Fibroblast of skin of left biceps (primary cell): Measurements from ENCODE around the gene IGF2BP2.
"Not testable (repeated sequence)": the region's sequence is repeated elsewhere in the genome, so short reads cannot be mapped to it uniquely, and the experiment has no call there.

Experiments used
- DNase-seq, 2 experiments: peaks; one replicate each; pipeline ENCODE4 v3.0.0-alpha.2; 2013; ENCODE audit warnings: low read depth in 2 of 2

The IGF2BP2 gene

DNA sequence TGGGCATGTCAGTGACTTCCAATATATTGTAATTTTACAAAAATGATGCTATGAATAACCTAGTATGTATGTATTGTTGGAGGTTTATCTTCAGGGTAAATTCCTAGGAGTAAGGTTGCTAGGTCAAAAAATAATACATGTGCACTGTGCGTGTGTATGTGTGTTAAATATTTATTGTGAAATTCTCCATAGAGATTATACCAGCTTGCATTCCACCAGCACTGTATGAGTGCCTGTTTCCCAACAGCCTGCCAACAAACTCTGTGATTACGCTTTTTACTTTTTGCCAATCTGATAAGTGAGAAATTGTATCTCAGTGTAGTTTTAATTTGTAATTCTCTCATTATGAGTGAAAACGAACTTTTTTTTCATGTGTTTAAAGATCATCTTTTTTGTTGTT, 12.6 kb upstream of the IGF2BP2 start:
- no peak for DNase-seq

DNA sequence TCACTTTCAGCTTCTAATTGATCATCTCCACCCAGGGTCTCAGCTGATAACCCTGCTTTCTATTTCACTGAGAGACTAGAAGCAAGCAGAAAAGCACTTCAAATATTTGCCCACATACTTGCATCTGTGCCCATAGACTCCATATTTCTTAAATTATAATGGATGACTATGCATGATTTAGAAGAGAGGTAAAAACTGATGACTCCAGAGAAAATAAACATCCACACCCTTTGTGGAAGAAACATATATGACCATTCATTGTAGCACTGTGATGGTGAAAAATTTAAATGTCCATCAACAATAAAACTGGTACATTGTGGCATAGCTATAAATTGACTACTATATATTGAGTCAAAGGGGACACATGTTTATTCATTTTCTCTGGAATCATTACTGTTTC, 7.1 kb upstream of the IGF2BP2 start:
- no peak for DNase-seq

DNA sequence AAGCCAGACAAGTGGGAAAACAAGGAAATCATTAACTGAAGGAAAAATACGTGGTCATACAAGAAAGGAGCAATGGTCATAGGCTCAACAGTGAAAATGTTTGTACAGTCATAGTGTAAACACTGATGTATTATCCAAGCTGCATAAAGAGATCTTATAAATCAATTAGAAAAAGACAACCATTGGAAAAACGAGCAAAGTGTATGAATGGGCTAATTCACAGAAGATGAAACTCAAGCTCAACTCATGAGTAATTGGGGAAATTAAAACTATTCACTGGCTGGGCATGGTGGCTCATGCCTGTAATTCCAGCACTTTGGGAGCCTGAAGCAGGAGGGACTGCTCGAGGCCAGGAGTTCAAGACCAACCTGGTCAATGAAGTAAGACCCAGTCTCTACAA, 6.4 kb upstream of the IGF2BP2 start:
- DNase-seq, result no peak

DNA sequence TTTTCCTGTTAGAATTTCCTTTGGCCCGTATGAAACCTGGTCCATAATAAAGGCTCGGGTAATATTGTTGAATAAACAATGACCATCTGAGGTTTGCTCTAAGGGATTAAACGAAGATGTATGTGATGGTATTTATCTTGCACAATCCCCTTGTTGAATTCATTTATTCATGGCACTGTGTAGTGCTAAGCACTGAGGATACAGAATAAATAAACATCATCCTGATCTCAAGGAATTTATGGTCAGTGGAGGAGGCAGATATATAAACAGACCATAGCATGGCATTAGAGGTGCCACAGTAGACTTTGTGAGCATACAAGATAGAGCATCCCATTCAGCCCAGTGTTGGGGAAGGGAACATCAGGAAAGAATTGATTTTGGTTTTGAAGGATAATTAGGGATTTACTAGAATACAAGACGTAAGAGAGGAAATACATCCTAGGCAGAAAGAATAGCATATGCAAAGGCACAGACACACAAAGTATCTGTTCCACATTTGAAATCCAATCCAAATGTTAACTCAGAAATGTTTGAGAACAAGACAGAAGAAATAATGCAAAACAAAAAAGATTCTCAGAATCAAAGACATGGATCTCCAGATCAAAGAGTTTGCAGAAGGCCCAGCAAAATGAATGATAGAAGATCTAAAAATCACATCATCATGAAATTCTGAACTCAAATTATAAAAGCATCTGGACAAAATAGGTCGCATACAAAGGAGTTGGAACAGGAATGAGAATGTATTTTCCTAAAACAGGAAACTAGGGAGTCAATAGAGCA, 5.4 kb upstream of the IGF2BP2 start:
- no peak for DNase-seq

DNA sequence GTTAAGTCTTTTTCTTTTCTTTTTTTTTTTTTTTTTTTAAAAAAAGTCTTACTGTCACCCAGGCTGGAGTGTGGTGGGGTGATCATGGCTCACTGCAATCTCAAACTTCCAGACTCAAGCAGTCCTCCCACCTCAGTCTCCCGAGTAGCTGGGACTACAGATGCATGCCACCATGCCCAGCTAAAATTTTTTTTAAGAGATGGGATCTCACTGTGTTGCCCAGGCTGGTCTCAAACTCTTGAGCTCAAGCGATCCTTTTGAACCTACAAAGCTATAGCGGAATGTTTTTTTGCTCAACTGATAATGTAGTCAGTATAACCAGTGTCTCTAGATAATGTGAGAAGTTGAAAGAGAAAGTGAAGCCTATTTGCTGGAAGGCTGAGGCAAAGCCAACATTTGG, 3.9 kb upstream of the IGF2BP2 start:
- DNase-seq, result no peak

DNA sequence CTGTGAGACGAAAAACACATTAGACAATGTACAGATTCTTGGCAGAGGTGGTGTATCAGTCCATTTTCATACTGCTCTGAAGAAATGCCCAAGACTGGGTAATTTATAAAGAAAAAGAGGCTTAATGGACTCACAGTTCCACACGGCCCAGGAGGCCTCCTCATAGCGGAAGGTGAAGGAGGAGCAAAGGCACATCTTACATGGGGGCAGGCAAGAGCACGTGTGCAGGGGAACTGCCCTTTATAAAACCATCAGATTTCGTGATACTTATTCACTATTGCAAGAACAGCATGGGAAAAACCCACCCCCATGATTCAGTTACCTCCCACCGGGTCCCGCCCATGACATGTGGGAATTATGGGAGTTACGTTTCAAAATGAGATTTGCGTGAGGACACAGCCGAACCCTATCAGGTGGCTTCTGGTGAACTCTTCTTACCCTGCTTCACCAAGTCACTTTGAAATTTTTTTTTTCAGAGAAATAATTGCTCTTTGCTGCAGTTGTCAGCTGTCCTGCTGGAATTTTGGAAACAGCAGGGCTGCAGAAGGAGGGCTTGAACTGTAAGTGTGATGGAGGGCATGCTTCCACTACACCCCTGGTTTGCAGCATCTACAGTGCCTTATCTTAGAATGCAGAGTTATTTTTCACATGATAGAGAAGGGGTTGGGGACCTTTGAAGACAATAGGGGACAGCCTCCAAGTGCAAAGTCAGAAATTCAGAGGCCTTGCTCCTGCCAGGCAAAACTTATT, 2.9 kb upstream of the IGF2BP2 start:
- DNase-seq, result no peak

DNA sequence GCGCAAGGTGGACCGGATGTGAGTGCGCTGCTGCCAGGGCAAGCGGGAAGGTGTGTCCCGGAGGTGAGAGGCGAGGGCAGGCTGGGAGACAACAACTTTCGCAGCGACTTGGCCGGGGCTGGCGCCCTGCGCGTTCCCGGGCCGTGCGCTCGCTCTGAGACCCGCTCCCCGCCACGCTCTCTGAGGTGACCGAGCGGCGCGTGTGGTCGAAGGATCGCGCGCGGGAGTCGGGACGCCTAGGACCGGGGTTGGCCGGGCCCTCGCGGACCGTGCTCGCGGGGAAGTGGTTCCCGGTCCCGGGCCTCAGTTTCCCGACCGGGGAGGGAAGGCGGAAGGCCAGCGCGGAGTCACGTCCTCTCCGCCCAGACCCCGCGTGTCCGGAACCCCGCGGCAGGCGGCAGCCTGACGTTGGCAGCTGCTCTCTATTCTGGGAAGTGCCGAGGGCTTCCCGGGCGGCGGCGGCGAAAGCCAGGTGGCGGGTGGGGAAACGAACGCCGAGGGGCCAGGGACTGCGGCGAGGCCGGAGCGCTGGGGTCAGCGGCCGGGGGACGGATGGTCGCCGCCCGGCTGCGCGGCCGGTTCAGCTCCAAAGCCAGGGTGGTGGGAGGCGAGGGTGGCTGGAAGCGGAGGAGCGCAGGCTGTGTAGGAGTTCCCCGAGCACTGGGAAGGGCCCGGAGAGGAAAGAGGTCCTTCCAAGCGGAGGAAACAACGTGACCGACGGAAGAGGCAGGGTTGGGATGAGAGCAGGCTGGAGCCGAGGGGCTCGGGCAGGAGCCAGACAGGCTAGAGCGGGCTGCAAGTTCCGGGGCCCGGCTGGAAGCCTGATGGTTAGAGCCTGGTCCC, 1.0 kb upstream of the IGF2BP2 start:
- DNase-seq, result no peak

DNA sequence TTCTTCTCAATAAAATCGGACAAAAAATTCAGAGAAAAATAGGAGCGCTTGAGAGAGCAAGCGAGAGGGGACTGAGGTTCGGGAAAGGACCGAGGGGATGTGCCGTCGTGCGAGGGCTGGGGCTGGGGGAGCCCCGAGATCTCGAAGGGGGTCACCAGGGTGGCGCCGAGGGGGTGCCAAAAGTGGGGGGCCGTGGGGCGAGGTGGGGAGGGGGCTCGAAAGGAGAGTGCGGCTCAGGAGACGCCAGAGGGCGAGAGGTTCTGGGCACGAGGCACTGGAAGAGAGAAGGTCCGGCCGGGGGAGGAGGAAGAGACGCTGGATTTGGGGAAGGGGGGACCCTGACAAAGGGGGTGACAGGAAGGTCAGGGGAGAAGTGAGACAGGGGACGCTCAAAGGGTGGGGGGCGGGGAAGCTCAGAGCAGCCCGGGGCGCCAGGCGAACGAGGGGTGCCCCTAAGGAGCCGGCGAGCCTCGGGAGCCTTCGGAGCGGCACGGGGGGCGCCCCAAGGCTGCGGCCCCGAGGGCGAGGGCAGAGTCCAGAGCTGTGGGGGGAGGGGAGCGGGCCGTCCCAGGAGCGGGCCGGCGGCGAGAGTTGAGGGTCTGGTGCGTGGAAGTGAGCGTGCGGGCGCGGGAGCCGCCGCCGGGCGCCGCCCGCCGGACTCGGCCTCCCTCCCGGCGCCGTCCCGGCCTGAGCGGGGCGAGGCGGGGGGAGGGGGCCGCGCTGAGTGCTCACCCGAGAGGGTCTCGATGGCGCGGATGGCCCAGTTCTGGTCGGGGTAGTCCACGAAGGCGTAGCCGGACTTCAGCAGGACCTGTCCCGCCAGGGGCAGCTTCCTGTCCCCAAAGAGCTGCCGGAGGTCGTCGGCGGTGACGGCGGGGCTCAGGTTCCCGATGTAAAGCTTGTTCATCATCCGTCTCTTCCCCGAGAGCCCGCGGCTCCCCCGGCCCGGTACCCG, 514 bp downstream of the IGF2BP2 start:
- no peak for DNase-seq

DNA sequence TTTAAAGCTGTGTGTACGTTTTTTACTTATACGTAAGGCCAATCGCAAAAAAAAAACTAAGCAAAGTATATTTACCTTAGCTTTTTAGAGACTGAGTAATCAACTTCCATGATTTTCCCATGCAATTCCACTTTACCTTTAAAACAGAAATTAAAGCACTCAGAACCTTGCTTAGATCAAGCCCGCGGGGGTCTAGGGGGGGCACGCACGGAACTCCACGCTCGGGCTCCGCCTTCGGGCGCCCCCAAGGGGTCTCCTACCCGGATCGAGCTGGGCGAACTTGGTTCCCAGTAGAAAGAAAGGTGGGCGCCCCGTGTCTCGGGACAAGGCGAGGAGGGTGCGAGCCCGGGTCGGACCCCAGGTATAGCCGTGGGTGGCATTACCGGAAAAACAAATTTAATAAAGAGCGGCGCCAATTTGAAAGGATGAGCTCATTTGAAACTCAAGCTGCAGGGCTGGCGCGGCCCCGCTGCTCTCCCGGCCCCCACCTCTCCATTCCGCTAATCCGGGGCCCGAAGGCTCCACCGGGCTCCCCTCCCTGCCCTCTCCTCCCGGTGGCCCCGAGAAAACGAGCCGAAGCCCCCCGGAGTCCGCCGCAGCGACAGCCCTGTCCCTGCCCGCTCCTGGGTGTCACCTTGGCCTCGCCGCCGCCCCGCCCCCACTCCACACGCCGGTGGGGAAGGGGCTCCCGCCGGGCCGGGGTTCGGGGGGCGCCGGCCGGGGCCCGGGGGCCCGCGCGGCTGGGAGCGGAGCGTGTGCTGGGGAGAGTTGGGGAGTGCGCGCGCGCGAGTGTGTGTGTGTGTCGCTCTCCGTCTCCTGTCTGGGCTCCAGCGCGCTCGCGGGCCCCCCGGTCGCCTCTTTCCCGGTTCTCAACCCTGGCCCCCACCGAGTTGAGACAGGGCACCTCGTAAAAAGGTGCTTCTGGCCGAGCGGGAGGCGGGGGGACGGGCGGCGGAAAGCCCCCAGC, 1.5 kb downstream of the IGF2BP2 start:
- DNase-seq, result no peak

DNA sequence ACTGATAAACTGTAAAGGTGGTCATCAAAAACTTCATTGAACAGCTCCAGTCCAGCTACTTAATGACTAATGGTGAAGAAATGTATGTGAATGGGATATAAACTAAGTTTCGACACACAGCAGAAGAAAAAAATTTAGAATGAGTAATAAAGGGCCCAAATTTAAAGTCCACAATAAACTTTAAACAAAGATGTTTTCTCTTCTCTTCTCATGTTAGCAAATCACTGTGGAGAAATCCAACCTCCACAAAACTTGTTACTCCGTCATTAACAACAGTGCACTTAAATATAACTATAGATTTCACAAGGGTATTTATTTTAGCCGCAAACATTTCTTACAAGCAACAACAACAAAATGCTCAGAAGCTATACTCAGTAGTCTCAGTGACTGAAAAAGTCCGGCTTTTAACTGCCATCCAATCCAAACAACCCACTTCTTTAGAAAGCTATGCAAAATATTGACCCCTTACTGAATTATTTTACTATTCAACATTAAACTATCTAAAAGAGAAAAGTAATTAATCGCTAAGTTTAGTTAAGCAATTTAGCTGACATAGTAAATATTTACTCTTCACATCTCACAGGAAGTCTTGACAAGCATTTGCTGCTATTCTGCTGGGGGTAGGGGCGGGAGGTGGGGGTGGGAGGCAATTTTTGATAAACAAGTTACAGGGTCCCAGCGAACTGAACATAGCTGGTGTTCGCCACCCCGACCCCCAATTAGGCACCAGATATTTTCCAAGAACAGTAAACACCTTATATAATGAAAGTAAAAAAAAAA, 2.4 kb downstream of the IGF2BP2 start:
- DNase-seq, result peak; percentile 45 to 54

DNA sequence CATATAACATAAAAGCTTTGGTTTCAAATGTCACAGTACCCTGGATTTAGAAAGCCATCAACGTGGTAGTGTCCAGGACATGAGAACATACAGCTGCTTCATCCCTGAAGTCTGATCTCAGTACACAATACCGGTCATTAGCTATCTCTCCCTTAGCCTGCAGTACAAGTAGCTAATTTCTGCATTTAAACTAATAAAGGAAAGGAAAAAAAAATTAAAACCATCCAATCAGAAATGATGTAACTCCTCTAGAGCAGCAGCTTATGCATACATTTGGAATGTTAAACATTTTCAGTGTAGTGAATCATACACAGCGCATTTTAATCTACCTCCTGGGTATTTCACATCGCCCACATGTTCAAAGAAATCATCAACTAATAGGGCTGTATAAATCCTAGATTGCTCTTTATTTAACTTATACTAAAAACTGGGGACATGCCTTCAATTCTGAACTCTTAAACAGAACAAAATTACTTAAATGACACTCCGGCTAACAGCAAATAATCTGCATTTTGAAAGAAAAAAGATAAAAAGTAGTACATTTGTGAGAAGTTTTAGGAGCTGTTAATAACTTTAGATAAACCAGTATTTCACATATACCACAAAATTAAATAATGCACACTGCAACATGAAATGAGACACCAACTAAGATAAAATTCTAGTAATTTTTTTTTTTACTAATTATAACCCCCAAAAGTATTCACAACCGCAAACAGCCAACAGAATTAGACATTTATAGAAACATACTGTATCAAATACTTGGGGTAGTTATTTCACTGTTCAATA, 3.7 kb downstream of the IGF2BP2 start:
- peak; percentile 81 to 84 for DNase-seq

DNA sequence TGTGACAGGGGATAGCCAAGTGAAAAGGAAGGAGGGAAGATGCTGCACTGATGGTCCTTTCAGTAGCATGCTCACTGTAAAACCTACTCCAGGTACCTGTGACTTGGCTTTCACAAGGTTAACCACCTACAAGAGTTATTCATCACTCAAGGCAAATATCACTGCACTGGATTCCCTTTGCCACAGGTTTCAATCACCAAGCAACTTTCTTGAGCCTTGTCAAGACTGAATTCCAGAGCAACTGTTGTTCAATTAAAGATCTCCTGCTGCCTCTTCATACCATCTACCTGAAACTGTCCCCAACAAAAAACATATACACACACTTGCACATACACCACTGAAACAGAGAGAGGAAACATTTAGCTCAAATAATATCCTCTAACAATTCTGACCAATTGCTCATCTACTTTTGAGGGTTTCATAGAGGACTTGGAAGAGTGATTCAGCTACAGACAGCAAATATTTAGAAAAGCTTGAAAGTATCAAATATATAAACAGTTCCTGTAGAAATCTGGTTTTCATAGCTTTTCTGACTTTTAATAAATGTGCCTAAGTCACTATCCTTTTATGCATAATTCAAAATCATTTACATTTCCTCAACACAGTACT, 6.5 kb downstream of the IGF2BP2 start:
- no peak for DNase-seq

DNA sequence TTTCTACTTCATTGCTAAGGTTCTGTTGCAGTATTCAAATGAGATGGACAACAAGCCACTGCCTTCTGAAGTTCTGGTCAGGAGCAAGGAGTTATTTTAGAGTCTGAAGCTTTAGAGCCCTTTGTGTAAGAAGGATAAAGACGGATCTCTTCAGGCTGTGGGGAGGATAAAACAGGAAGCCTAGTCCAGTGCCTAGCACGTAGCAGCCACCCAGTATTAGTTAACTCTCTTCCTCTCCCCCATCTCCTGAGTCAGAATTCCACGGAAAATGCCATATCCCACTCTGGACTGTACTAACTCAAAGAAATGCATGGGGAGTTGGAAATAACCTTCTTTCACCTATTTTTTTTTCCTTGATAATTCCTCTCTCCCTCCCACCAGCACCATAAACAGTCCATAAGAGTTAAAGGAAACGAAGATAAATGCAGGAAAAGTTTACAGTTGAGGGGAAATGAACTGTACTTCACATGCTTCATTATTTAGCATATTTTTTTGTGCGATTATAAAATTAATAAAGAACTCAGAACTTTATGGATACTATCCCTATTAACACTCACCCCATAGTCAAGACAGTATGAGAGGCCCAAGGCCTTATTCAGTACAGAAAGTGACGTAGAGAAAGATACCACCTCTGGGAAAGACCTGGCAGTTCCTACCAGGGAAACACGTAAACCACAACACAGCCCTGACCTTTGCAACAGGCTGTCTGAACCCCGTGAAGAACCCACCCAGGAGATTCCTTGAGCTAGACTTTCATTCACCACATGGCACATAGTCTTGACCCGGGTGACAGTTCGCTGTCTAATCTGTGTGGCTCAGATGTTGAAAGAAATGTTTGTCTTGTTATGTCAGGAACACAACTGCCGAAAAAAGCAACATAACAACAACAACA, 9.2 kb downstream of the IGF2BP2 start:
- DNase-seq, result no peak

DNA sequence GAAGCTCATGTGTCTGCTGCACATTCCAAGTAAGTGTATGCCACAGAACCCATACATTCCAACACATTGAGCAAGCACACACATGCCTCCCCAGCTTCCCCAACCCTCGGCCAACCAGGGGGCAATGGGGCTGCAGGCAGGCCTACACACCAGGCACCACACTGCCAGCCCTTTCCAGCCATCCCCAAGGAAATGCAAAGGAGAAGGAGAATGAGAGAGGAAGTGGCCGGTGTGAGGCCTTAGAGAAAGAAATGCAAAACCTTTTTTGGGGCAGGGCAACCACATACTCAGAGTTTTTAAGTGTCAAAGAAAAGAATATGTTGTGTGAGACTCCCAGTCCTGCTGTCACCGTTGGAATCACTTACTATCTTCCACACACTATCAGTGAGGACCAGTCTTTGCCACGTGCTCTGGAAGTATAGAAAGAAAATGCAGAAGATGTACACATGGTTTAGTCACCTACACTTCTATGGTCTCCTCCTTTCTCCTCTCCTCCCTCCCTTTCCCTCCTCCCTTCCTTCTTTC, 11.1 kb downstream of the IGF2BP2 start:
- DNase-seq, result peak in 1 of 2 experiments; percentile 53

DNA sequence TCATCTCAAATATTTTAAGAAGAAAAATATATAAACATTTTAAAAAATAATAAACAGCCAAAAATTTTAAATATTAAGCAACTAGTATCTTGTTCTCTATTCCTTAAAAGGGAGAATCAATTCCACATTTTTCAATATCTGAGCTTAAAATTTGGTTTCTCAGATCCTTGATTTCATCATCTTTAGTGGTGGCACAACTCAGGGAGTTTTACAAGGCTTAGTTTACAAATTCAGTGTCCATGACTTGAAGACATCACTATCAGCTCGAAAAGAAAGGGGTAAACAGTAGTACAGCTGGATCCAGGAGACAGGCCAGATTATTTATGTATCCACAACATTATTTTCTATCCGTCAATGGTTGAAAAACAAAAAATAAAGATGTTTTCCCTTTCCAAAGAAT, 11.6 kb downstream of the IGF2BP2 start:
- DNase-seq, result no peak

DNA sequence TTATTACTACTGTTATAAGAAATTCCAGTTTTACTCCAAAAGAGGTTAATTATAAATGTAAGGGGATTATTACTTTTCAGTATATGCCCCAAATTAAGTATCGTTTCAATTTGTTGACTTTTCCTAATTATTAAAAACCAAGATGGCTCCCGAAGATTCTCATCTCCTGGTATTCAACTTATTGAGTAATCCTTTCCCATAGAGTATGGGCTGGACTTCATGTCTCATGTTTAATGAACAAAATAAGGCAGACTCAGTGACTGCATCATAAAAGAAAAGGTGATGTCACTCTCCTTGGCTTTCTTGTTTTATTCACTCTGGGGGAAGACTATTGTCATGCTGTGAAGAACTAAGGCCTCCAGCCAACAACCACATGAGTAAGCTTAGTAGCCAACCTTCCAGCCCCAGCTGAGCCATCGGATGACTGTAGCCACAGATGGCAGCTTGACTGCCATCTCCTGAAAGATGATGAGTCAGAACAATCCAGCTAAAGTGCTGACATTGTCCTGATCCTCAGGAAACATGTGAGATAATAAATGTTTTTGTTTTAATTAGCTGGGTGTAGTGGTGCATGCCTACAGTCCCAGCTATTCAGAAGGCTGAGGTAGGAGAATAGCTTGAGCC, 17.3 kb downstream of the IGF2BP2 start:
- no peak for DNase-seq

DNA sequence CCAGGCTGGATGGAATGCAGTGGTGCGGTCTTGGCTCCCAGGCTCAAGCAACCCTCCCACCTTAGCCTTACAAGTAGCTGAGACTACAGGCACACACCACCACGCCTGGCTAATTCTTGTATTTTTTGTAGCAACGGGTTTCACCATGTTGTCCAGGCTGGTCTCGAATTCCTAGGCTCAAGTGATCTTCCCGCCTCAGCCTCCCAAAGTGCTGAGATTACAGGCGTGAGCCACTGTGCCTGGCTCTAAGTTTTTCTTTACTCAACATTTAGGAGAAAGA, 26.1 kb downstream of the IGF2BP2 start:
- DNase-seq, result not testable (repeated sequence)
